ENCODE data around the gene CACNA2D3.

Gene CACNA2D3

GRCh38 chr3:54719914-54720313 lies 597.6 kb downstream of the CACNA2D3 start:
- H3K36me3 ChIP-seq (replicated peaks in 1 of 2; ENCODE audit: control insufficient read depth in 2 of 2, insufficient read depth in 2 of 2, low read length in 2 of 2), result no peaks in the 10 kb centered on the region
- peaks cover 0 to 3% of the 10 kb centered on the region in 2 donors for H3K4me1 ChIP-seq (ENCODE audit: control insufficient read depth in 2 of 2, insufficient read depth in 1 of 2, low read depth in 1 of 2, low read length in 2 of 2)
- H4K8ac ChIP-seq (ENCODE audit: low read depth, low read length), result no peak overlapping the region
- no peak overlapping the region for H3K23ac ChIP-seq (ENCODE audit: low read depth, low read length, poor library complexity)
- no peak overlapping the region for H2BK120ac ChIP-seq (ENCODE audit: low read depth, low read length)
- no peak overlapping the region for H3K27ac ChIP-seq (replicated peaks; ENCODE audit: low read length)
- no peak overlapping the region for H3K4me2 ChIP-seq (ENCODE audit: insufficient read depth, low read length, poor library complexity, severe bottlenecking)
- H3K27me3 ChIP-seq (ENCODE audit: control insufficient read depth in 3 of 3, insufficient read depth in 3 of 3, low read depth in 1 of 3, low read length in 3 of 3), result peaks cover 0 to 3% (median 0%) of the 10 kb centered on the region in 3 experiments
- WGBS, 2 donors (ENCODE audit: extremely low coverage in 2 of 2, insufficient read length in 2 of 2, insufficient replicate concordance in 1 of 2), result no CpG with 5 or more reads among the region's 1 CpG
- H3K9me3 ChIP-seq (replicated peaks in 1 of 2; ENCODE audit: control insufficient read depth in 2 of 2, insufficient read depth in 1 of 2, low read depth in 1 of 2, low read length in 2 of 2), result peaks cover 0 to 4% of the 10 kb centered on the region in 2 donors
- no peak overlapping the region for H2BK5ac ChIP-seq (ENCODE audit: low read length)
- no peak overlapping the region for H4K91ac ChIP-seq (ENCODE audit: low read depth, low read length, poor library complexity)
- H3K18ac ChIP-seq (ENCODE audit: low read length), result no peak overlapping the region
- no peaks in the 10 kb centered on the region for H3K79me1 ChIP-seq (ENCODE audit: low read depth, low read length)
- no peak overlapping the region for H3K4me3 ChIP-seq (ENCODE audit: low read length in 2 of 2)
- H2AK5ac ChIP-seq (ENCODE audit: low read depth, low read length), result no peak overlapping the region
- H2BK12ac ChIP-seq (ENCODE audit: low read length), result no peak overlapping the region
- H2AFZ ChIP-seq (ENCODE audit: low read length), result no peak overlapping the region
- no peak overlapping the region for H2BK15ac ChIP-seq (ENCODE audit: low read length)
- H3K4ac ChIP-seq (ENCODE audit: low read length), result no peak overlapping the region
- H3K9ac ChIP-seq (ENCODE audit: low read depth, low read length, poor library complexity), result no peak overlapping the region
- DNase-seq (ENCODE audit: low spot score), result no peak
- no peak overlapping the region for H3K14ac ChIP-seq (ENCODE audit: low read length)

GRCh38 chr3:54720604-54721003 lies 598.3 kb downstream of the CACNA2D3 start:
- H3K79me1 ChIP-seq (ENCODE audit: low read depth, low read length), result no peaks in the 10 kb centered on the region
- H3K18ac ChIP-seq (ENCODE audit: low read length), result no peak overlapping the region
- H2BK15ac ChIP-seq (ENCODE audit: low read length), result no peak overlapping the region
- no peak overlapping the region for H2BK5ac ChIP-seq (ENCODE audit: low read length)
- peaks cover 0 to 4% of the 10 kb centered on the region in 2 donors for H3K9me3 ChIP-seq (replicated peaks in 1 of 2; ENCODE audit: control insufficient read depth in 2 of 2, insufficient read depth in 1 of 2, low read depth in 1 of 2, low read length in 2 of 2)
- no peak overlapping the region for H3K4me2 ChIP-seq (ENCODE audit: insufficient read depth, low read length, poor library complexity, severe bottlenecking)
- H2BK12ac ChIP-seq (ENCODE audit: low read length), result no peak overlapping the region
- no peak overlapping the region for H3K4me3 ChIP-seq (ENCODE audit: low read length in 2 of 2)
- no peak overlapping the region for H2BK120ac ChIP-seq (ENCODE audit: low read depth, low read length)
- H4K8ac ChIP-seq (ENCODE audit: low read depth, low read length), result no peak overlapping the region
- WGBS, 2 donors (ENCODE audit: extremely low coverage in 2 of 2, insufficient read length in 2 of 2, insufficient replicate concordance in 1 of 2), result no CpG with 5 or more reads among the region's 1 CpG
- no peak overlapping the region for H4K91ac ChIP-seq (ENCODE audit: low read depth, low read length, poor library complexity)
- no peak overlapping the region for H2AK5ac ChIP-seq (ENCODE audit: low read depth, low read length)
- H2AFZ ChIP-seq (ENCODE audit: low read length), result no peak overlapping the region
- H3K27me3 ChIP-seq (ENCODE audit: control insufficient read depth in 3 of 3, insufficient read depth in 3 of 3, low read depth in 1 of 3, low read length in 3 of 3), result peaks cover 0 to 3% (median 0%) of the 10 kb centered on the region in 3 experiments
- no peak for DNase-seq (ENCODE audit: low spot score)
- no peak overlapping the region for H3K14ac ChIP-seq (ENCODE audit: low read length)
- no peak overlapping the region for H3K27ac ChIP-seq (replicated peaks; ENCODE audit: low read length)
- H3K4ac ChIP-seq (ENCODE audit: low read length), result no peak overlapping the region
- H3K9ac ChIP-seq (ENCODE audit: low read depth, low read length, poor library complexity), result no peak overlapping the region
- H3K36me3 ChIP-seq (replicated peaks in 1 of 2; ENCODE audit: control insufficient read depth in 2 of 2, insufficient read depth in 2 of 2, low read length in 2 of 2), result no peaks in the 10 kb centered on the region
- H3K4me1 ChIP-seq (ENCODE audit: control insufficient read depth in 2 of 2, insufficient read depth in 1 of 2, low read depth in 1 of 2, low read length in 2 of 2), result peaks cover 0 to 3% of the 10 kb centered on the region in 2 donors
- H3K23ac ChIP-seq (ENCODE audit: low read depth, low read length, poor library complexity), result no peak overlapping the region

- Histone ChIP-seq H3K27me3 (ENCODE audit: control insufficient read depth in 3 of 3, insufficient read depth in 3 of 3, low read depth in 1 of 3, low read length in 3 of 3) (peaks cover 0 to 13% (median 0%) of the 10 kb centered on the region in 3 experiments), H2BK5ac (ENCODE audit: low read length) (no peak overlapping the region), H3K4ac (ENCODE audit: low read length) (no peak overlapping the region), H3K23ac (ENCODE audit: low read depth, low read length, poor library complexity) (no peak overlapping the region), H2AK5ac (ENCODE audit: low read depth, low read length) (no peak overlapping the region), H4K91ac (ENCODE audit: low read depth, low read length, poor library complexity) (no peak overlapping the region), H2BK120ac (ENCODE audit: low read depth, low read length) (no peak overlapping the region), H3K9me3 (replicated peaks in 1 of 2; ENCODE audit: control insufficient read depth in 2 of 2, insufficient read depth in 1 of 2, low read depth in 1 of 2, low read length in 2 of 2) (peaks cover 0 to 7% of the 10 kb centered on the region in 2 donors), H3K9ac (ENCODE audit: low read depth, low read length, poor library complexity) (no peak overlapping the region), H4K8ac (ENCODE audit: low read depth, low read length) (no peak overlapping the region), H2BK15ac (ENCODE audit: low read length) (no peak overlapping the region), H3K18ac (ENCODE audit: low read length) (no peak overlapping the region), H3K4me2 (ENCODE audit: insufficient read depth, low read length, poor library complexity, severe bottlenecking) (no peak overlapping the region), H3K4me3 (ENCODE audit: low read length in 2 of 2) (no peak overlapping the region), H2AFZ (ENCODE audit: low read length) (no peak overlapping the region), H2BK12ac (ENCODE audit: low read length) (no peak overlapping the region), H3K79me1 (ENCODE audit: low read depth, low read length) (no peaks in the 10 kb centered on the region), H3K14ac (ENCODE audit: low read length) (no peak overlapping the region), H3K4me1 (ENCODE audit: control insufficient read depth in 2 of 2, insufficient read depth in 1 of 2, low read depth in 1 of 2, low read length in 2 of 2) (peaks cover 0 to 2% of the 10 kb centered on the region in 2 donors), H3K36me3 (replicated peaks in 1 of 2; ENCODE audit: control insufficient read depth in 2 of 2, insufficient read depth in 2 of 2, low read length in 2 of 2) (no peaks in the 10 kb centered on the region), H3K27ac (replicated peaks; ENCODE audit: low read length) (no peak overlapping the region)
- no peak for DNase-seq (ENCODE audit: low spot score)
- WGBS, 2 donors (ENCODE audit: extremely low coverage in 2 of 2, insufficient read length in 2 of 2, insufficient replicate concordance in 1 of 2), result no CpG with 5 or more reads among the region's 10 CpGs
Measured at GRCh38 chr3:54731732-54732445, 609.5 kb downstream of the CACNA2D3 start.

- Histone ChIP-seq H3K18ac (ENCODE audit: low read length) (no peak overlapping the region), H3K27me3 (ENCODE audit: control insufficient read depth in 3 of 3, insufficient read depth in 3 of 3, low read depth in 1 of 3, low read length in 3 of 3) (peaks cover 0 to 13% (median 0%) of the 10 kb centered on the region in 3 experiments), H3K4me1 (ENCODE audit: control insufficient read depth in 2 of 2, insufficient read depth in 1 of 2, low read depth in 1 of 2, low read length in 2 of 2) (peaks cover 0 to 2% of the 10 kb centered on the region in 2 donors), H2BK5ac (ENCODE audit: low read length) (no peak overlapping the region), H2BK15ac (ENCODE audit: low read length) (no peak overlapping the region), H3K23ac (ENCODE audit: low read depth, low read length, poor library complexity) (no peak overlapping the region), H4K8ac (ENCODE audit: low read depth, low read length) (no peak overlapping the region), H3K9ac (ENCODE audit: low read depth, low read length, poor library complexity) (no peak overlapping the region), H3K4me3 (ENCODE audit: low read length in 2 of 2) (no peak overlapping the region), H2BK120ac (ENCODE audit: low read depth, low read length) (no peak overlapping the region), H3K36me3 (replicated peaks in 1 of 2; ENCODE audit: control insufficient read depth in 2 of 2, insufficient read depth in 2 of 2, low read length in 2 of 2) (no peaks in the 10 kb centered on the region), H3K79me1 (ENCODE audit: low read depth, low read length) (no peaks in the 10 kb centered on the region), H3K4me2 (ENCODE audit: insufficient read depth, low read length, poor library complexity, severe bottlenecking) (no peak overlapping the region), H4K91ac (ENCODE audit: low read depth, low read length, poor library complexity) (no peak overlapping the region), H3K27ac (replicated peaks; ENCODE audit: low read length) (no peak overlapping the region), H2AFZ (ENCODE audit: low read length) (no peak overlapping the region), H2BK12ac (ENCODE audit: low read length) (no peak overlapping the region), H3K9me3 (replicated peaks in 1 of 2; ENCODE audit: control insufficient read depth in 2 of 2, insufficient read depth in 1 of 2, low read depth in 1 of 2, low read length in 2 of 2) (no peaks in the 10 kb centered on the region), H3K14ac (ENCODE audit: low read length) (no peak overlapping the region), H2AK5ac (ENCODE audit: low read depth, low read length) (no peak overlapping the region), H3K4ac (ENCODE audit: low read length) (no peak overlapping the region)
- DNase-seq (ENCODE audit: low spot score), result no peak
- WGBS, 2 donors (ENCODE audit: extremely low coverage in 2 of 2, insufficient read length in 2 of 2, insufficient replicate concordance in 1 of 2), result no CpG with 5 or more reads among the region's 11 CpGs
Measured at GRCh38 chr3:54733106-54734006, 611.0 kb downstream of the CACNA2D3 start.

Measured in neuronal stem cell (in vitro differentiated cells).